Stimulated activated CD8-positive, alpha-beta memory T cell treated with anti-CD3 and anti-CD28 coated beads, Interleukin-4, amount 100 ng/mL, for 4 hours (primary cell): ENCODE results near the gene OXCT1.
"Not testable (repeated sequence)": the region's sequence is repeated elsewhere in the genome, so short reads cannot be mapped to it uniquely, and the experiment has no call there.

ENCODE experiments used
- DNase-seq, 2 donors: peaks; one replicate each; pipeline ENCODE4 v3.0.0-alpha.2; 2020; ENCODE audit warnings: low read depth in 2 of 2, low spot score in 1 of 2

The OXCT1 gene

DNA sequence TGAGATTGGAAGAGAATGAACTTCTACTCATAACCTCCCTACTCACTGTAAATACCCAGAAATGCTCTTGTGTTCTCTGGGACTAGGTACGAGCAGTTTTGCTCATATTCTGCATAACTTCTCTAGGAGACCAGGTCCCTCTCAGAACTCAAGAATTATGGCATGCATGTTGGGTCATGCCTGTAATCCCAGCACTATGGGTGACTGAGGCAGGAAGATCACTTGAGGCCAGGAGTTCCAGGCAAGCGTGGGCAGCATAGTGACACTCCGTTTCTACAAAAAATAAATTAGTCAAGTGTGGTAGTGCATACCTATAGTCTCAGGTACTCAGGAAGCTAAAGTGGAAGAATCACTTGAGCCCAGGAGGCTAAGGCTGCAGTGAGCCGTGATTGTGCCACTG is 141.9 kb downstream of the OXCT1 start:
- no peak for DNase-seq

DNA sequence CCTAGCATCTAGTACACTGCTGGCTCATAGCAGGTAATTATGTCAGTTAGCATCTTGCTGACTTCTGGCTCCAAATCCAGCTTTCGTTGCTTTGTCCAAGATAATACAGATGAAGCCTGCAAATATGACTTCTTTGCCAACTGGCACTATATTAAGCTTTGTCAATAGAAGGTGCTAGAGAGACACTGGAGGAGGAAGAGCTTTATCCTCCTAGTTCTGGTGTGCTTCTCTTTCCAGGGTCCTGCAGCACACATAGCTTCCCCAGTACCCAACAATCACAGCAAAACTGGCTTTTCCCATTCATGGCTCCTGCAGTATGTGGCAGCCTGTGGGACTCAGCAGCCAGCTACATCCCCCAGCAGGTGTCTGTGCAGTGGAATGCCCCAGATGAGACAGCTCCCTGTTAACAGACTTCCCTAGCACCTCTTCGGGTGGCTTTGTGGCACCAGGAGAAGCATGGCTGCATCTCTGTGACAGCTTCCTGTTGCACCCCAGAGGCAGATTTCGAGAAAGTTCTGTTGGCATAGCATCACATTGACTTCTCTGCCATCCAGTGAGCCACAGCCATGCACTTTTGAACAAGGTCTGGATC is 147.8 kb downstream of the OXCT1 start:
- no peak for DNase-seq

DNA sequence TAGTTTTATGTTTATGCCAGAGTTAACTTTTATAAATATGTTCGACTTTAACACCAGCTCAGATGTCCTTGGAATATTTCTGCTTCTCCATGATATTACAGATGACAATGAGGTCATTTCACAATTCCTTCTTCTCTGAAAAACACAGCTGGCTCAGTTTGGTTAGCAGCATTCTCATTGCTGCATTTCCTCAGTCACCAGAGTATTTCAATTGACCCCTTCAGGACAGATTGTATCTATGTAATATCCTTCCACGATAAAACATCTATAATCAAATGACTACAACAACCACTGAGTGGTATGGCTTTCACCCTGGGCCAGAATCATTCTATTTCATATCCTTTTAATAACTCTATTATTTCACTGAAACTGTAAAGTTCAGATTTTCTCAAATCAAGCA is 148.7 kb downstream of the OXCT1 start:
- DNase-seq: no peak

- no peak for DNase-seq
These were observed 153.8 kb downstream of the OXCT1 start for GRCh38 chr5:41716382-41716781.

GRCh38 chr5:41714446-41714845 is 155.8 kb downstream of the OXCT1 start:
- not testable (repeated sequence) for DNase-seq

DNA sequence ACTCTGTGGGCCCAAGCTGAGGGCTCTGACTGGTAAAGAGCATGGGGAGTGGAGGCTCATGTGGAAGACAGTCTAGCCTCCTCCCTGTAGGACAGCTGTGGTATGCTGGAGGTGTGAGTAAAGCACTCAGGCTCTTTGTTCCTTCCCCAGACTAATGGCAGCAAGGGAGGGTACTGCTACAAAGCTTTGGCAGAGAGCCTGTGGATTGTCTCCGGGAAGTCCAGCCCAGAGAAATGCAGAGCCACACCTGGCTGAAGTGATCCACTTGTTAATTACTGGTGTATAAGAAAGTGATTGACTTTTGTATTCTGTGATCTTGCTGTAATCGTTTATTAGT is 161.7 kb downstream of the OXCT1 start:
- no peak for DNase-seq

- DNase-seq: no peak
These were observed 162.2 kb downstream of the OXCT1 start for GRCh38 chr5:41707853-41708603.

- no peak for DNase-seq
These were observed 174.2 kb downstream of the OXCT1 start for GRCh38 chr5:41695920-41696582.

- DNase-seq: no peak
These were observed 183.5 kb downstream of the OXCT1 start for GRCh38 chr5:41686767-41687166.

- no peak for DNase-seq
These were observed 184.0 kb downstream of the OXCT1 start for GRCh38 chr5:41686191-41686590.

- DNase-seq: no peak
These were observed 187.0 kb downstream of the OXCT1 start for GRCh38 chr5:41683181-41683580.

- DNase-seq: no peak
These were observed 187.6 kb downstream of the OXCT1 start for GRCh38 chr5:41682641-41683040.

- no peak for DNase-seq
These were observed 188.4 kb downstream of the OXCT1 start for GRCh38 chr5:41681840-41682239.
